ENCODE results near the gene CFLAR.

The CFLAR gene

DNA sequence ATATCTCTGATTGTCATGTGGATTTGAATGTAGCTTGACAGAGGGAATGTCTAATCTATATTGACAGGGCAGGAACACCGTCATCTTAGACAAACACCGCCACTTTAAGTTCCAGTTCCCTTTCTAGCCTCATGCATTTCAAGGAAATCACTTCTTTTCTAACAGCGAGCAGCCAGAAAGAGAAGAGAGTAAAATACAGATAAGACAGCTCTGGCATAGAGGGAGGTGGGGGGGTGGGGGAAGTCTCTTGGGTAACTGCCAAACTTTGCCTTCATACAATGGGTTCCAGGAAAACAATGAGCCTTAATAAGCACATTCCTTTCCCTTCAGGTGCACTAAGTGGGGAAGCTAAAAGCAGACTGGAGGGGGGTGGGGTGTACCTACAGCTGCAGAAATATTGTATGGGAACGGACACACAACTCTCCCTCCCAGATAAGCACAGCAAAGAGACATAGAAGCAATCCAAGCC, 104.2 kb downstream of the CFLAR start:
- no peak for DNase-seq

DNA sequence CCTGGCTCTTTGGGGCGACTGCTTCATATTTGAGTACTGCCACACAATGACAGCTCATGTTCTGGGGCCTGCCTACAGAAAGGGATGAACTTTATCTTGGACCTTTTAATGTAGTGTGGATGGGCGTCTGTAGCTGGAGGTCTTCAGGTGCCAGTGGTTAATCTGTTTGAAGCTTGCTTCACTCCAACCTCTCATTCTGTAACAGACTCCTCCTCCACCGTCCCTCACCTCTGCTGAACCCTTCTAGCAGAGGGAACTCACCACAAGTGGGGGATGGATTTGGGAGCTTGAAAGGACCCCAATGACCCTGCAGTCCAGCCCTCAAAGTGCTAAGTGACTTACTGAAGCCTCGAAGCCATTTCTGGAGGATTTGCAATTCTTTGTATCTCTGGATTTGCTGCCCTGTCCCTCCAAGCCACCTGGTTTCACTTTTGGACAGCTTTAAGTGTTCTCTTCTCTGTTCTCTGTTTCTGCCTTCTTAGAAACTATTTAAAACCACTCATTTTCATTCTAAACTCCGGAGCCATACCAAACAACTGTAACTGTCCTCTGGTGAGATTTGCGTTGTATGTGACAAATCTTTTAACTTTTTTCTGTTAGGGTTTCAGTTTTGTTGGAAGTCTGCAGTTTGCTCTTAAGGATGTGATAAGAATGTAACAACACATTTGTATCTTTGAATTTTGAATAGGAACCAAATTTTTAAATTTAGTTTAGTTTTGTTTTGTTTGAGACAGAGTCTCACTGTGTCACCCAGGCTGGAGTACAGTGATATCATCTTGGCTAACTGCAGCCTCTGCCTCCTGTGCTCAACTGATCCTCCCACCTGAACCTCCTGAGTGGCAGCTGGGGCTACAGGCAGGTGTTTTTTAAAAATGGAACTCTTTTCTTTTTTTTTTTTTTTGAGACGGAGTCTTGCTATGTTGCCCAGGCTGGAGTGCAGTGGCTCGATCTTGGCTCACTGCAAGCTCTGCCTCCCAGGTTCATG, 107.4 kb downstream of the CFLAR start:
- no peak for DNase-seq

Data from inflammatory macrophage treated with lipopolysaccharide for 1 hour (primary cell).